Measurements from ENCODE around the gene FRMPD4. TPM values are rescaled to one million over a fixed set of nuclear protein-coding genes. Genes with fewer than 3 reads are reported as not detected.
A peak's percentile ranks its signal among the peaks of the same experiment; 100 is the strongest.

FRMPD4 gene
- total RNA-seq, 1 donor: 3.9 TPM

DNA sequence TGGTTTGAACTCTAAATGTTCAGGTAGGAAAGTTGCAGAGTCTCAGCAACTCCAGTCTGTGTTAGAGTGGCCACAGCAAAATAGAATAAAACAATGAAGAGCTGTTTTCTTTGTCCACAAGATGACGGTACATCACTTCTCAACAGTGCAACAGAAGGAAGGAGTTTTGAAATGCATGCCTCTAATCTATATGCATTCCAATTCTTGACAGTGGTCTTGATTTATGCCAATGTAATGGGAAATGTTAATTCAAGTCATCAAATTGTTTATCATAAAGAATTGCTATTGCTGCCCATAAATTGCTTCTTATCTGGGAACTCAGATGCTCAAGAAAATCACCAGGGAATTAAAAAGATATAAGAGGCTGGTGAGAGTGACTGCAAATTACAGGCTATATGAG is 457.4 kb downstream of the FRMPD4 start:
- peak; percentile 0 for DNase-seq (ENCODE audit: low read depth)
- H3K4me3 ChIP-seq (ENCODE audit: low read depth, low read length): no peak overlapping the region
- TF ChIP-seq, protein P1, sequence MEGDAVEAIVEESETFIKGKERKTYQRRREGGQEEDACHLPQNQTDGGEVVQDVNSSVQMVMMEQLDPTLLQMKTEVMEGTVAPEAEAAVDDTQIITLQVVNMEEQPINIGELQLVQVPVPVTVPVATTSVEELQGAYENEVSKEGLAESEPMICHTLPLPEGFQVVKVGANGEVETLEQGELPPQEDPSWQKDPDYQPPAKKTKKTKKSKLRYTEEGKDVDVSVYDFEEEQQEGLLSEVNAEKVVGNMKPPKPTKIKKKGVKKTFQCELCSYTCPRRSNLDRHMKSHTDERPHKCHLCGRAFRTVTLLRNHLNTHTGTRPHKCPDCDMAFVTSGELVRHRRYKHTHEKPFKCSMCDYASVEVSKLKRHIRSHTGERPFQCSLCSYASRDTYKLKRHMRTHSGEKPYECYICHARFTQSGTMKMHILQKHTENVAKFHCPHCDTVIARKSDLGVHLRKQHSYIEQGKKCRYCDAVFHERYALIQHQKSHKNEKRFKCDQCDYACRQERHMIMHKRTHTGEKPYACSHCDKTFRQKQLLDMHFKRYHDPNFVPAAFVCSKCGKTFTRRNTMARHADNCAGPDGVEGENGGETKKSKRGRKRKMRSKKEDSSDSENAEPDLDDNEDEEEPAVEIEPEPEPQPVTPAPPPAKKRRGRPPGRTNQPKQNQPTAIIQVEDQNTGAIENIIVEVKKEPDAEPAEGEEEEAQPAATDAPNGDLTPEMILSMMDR (IDR thresholded peaks at IDR 0.05; ENCODE audit: insufficient read depth, low read depth, low read length): no peak

GRCh38 chrX:12610079-12610478 is 471.8 kb downstream of the FRMPD4 start:
- peak; percentile 1 for DNase-seq (ENCODE audit: low read depth)
- no peak overlapping the region for H3K4me3 ChIP-seq (ENCODE audit: low read depth, low read length)
- TF ChIP-seq, protein P1 (IDR thresholded peaks at IDR 0.05; ENCODE audit: insufficient read depth, low read depth, low read length): no peak

GRCh38 chrX:12611471-12611870 is 473.2 kb downstream of the FRMPD4 start:
- no peak for DNase-seq (ENCODE audit: low read depth)
- TF ChIP-seq, protein P1 (IDR thresholded peaks at IDR 0.05; ENCODE audit: insufficient read depth, low read depth, low read length): no peak
- H3K4me3 ChIP-seq (ENCODE audit: low read depth, low read length): no peak overlapping the region

GRCh38 chrX:12614266-12614665 is 476.0 kb downstream of the FRMPD4 start:
- H3K4me3 ChIP-seq (ENCODE audit: low read depth, low read length): no peak overlapping the region
- DNase-seq (ENCODE audit: low read depth): no peak
- TF ChIP-seq, protein P1 (IDR thresholded peaks at IDR 0.05; ENCODE audit: insufficient read depth, low read depth, low read length): no peak

GRCh38 chrX:12615061-12615460 is 476.8 kb downstream of the FRMPD4 start:
- TF ChIP-seq, protein P1 (IDR thresholded peaks at IDR 0.05; ENCODE audit: insufficient read depth, low read depth, low read length): no peak
- DNase-seq (ENCODE audit: low read depth): no peak

DNA sequence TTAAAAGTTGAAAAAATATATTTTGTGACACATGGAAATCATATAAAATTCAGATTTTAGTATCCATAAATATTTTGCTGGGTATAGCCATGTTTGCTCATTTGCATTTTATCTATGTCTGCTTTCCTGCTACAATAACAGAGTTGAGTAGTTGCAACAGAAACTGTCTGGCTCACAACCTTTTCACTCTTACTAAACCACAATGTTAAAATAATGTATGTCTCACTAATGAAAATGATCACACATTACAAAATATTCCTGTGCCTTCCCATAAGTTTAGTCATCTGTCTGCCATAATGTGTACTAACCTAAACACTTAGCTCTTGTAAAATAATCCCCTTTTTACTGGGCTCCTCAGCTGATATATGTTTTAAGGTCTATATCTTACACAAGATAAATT is 479.0 kb downstream of the FRMPD4 start:
- no peak overlapping the region for H3K4me3 ChIP-seq (ENCODE audit: low read depth, low read length)
- DNase-seq (ENCODE audit: low read depth): peak; percentile 16
- TF ChIP-seq, protein P1 (IDR thresholded peaks at IDR 0.05; ENCODE audit: insufficient read depth, low read depth, low read length): no peak

More at GRCh38 chrX:12615061-12615460, 476.8 kb downstream of the FRMPD4 start:
- H3K4me3 ChIP-seq (ENCODE audit: low read depth, low read length): no peak overlapping the region

GRCh38 chrX:12647230-12647629 is 509.0 kb downstream of the FRMPD4 start:
- TF ChIP-seq, protein P1 (IDR thresholded peaks at IDR 0.05; ENCODE audit: insufficient read depth, low read depth, low read length): no peak
- H3K4me3 ChIP-seq (ENCODE audit: low read depth, low read length): no peak overlapping the region
- DNase-seq (ENCODE audit: low read depth): no peak

Measured in fibroblast of villous mesenchyme (primary cell).